ENCODE results near the gene ATP8A1. TPM values are rescaled to one million over a fixed set of nuclear protein-coding genes. Genes with fewer than 3 reads are reported as not detected.

Gene ATP8A1
- total and polyA plus RNA-seq, 2 of the 8 experiments (the other 6 are each of a cell fraction or from before 2014, with no cell fraction given): 3.7 to 14.9 TPM

DNA sequence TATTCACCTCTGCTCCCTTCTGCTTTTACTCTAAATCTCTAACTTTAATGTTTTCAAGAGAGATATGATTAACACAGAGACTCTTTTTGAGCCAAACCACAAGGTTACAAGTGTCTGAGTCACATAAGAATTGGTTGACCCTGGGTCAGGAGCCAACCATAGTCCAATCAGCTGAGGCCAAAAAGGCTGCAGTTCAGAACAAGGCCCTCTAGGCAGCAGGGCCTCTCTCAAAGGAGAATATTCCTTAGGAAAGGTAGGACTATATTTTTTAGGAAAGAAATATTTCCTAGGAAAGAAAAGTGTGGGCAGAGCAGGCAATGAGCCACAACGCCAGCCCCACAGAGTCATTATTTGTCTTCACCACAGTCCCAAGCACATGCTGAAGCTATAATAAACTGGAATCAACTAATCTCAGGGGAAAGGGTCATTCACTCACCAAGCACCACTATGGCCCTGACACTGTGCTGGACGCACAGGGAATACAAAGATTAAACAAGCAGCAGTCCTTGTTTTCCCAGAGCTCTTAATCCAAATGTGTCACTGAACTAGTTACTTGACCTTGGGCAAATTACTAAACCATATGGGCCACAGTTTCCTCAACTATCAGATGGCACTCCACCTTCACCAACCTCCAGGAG, 2.2 kb downstream of the ATP8A1 start (continued):
- TF ChIP-seq FOSL1 (IDR thresholded peaks at IDR 0.05; ENCODE audit: insufficient read depth, low read depth, low read length): no peak
